GM19452 (cell line): Measurements from ENCODE around the gene SLCO4A1.

Experiments
- ATAC-seq: cut with Tn5 transposase; IDR thresholded peaks from one replicate; pipeline ENCODE4 v1.9.1; 2021; ENCODE audit not compliant: unreplicated experiment

SLCO4A1 gene

DNA sequence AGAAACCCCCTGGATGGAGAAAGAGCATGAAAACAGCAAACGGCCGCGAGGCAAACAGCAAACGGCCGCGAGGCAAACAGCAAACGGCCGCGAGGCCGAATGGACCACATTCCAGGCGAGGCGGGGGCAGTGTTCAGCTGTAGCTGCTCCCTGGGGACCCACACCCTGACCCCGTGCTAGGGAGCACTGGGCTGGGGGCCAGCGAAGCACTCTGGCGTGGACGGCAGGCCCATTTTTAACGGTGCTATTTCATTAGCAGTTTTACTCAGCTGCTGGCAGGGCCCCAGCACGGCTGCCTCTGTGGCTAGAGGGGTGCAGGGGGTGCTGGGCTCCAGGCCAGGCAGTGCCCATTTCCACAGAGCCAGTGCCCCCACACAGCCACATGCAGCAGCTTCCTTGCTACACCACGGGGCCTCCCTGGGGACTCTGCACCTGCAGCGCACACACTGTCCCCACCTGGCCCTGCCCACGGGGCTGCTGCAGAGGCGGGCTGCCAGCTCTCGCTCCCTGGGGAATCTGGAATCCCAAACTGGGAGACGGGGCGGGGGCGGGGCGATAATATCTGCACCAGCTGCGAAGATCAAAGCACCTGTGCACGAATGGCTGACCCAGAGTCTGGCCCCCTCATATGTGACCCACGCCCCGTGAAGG, 35.6 kb upstream of the SLCO4A1 start:
- no peak for ATAC-seq

DNA sequence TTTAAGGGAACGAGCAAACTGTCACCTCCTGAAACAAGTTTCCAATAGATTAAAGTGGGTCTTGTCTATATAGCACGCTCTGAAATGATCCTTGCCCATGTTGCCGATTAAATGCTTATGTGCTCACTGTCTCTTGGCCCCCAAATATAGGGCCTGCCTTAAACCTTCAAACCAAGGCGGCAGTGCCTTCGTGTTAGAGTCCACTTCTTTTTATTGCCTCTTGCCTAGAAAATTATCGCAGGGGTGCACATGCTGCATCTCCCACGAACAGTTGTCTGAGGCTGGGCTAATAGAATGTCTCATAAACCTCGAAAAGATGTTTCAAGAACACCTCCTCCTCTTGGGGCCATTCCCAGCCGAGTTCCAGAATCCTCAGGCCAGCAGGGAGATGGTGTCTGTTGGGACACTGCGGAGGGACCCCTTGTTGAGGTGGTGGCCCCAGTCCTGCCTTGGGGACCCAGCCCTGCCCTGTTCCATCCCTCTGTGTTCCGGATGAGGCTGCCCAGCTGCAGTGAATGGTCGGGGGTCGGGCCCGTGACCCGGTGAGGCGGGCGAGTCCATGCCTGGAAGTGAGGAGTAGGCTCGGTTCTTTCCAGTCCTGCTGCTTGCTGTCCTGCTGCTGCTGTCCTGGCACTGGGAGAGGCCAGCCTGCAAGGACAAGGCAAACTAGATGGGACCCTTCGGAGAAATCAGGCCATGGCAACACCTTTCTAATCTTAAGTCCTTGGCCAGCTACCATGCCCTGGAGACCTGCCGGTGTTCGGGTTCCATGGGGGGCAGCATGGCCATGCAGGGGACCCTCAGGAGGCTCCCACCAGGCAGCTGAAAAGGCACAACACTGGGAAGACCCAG, 34.7 kb upstream of the SLCO4A1 start:
- no peak for ATAC-seq

DNA sequence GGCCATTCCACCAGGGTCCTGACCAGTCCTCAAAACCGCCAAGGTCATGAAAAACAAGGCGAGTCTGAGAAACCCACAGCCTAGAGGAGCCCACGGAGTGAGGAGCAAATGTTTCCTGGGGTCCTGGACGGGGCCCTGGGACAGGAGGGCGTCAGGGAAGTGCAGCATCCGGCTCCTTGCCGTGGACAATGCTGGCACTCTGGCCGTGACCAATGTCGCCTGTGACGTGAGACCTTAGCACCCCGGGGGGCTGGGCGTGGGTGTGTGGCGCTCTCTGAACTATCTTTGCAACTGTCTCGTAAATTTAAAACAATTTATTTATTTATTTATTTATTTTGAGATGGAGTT, 34.1 kb upstream of the SLCO4A1 start:
- no peak for ATAC-seq

DNA sequence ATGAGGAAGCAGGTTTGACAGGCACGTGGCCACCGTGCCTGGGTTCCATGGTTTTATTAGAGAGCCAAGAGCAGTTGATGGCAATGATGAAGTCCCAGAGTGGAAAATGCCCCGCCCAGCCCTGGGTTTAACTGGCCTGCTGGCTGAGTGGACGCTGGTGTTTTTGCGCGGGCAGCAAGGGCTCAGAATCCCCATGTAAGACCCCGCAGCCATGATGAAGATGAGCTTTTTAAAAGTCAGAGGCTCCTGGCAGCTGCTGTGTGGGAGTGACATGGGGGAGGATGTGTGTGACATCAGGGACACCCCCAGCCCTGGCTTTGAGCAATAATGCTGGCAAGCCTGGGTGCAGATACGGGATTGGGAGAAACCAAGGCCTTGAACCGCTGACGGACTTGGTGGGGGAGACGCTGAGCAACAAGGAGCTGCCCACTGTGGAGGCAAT, 33.0 kb upstream of the SLCO4A1 start:
- ATAC-seq, result no peak

DNA sequence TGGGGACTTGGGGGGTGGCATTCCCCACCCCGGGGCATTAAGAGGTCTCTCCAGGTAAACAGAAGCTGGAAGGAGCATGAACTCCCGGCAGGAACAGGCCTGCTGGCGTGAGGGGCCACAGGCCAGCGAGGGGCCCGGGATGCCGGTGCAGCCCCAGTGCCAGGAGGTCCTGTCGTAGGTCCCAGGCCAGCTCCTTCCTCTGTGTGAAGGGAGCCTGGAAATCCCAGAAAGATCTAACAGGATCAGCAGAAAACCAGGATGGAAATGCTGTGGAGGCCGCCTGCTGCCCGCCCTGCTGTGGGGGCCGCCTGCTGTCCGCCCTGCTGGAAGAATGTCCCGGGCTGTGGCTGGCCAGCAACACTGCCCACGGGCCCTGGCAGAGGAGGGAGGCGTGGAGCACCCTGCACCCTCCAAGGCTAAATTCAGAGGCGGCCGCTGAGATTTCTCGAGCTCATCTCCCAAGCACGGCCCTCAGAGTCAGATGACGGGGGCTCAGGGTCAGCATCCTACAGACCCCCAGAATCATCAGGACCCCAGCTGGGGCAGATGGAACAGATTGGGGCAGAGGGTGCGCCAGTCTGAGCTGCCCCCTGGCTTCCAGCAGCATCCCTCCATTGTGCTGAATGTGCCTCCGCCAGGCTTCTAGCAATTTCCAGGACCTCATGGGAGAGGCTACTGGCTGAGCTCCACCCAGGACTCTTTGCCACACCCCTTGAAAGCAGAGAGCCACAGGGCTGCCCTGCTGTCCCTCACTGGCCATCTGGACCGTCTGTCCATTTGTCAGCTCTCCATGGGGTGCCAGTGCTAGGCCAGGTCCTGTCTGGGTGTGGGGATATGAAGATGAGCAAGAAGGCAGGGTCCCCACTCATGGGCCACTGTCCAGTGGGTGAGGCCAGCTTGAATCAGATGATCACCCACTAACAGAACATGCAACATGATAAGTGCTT, 32.2 kb upstream of the SLCO4A1 start:
- no peak for ATAC-seq

DNA sequence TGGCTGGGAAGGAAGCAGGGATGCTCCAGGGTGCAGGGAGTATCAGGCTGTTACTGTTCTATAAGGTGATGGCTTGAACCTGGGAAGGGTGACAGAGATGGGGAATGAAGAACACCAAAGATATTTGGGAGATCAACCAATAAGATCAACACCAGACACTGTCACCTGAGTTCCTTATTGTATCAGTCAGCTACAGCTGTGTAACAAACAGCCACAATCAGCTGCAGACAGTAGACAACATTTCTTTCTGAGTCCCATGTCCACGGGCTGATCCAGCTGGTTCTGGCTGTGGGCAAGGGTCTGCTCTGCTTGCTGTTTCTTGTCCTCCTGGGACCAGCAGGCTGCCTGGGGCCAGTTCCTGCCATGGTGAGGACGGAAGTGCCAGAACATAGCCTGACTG, 31.3 kb upstream of the SLCO4A1 start:
- no peak for ATAC-seq

DNA sequence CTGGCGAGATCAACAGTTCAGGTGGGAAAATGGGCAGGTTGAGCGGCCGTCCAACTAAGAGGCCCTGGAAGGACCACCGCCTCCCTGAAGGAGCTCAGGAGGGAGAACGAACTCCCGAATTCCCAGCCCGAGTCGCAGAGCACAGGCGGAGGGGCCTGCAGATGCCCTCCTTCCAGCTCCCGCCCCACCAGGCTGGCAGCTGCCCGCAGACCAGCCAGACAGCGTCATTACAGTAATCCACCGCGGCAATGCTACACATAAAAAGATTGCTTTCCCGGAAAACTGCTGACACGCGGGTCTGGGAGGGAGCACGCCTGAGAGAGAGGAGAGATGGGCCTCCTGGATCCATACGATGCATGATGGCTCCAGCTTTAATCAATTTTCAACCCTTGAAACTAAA, 30.5 kb upstream of the SLCO4A1 start:
- ATAC-seq, result no peak

DNA sequence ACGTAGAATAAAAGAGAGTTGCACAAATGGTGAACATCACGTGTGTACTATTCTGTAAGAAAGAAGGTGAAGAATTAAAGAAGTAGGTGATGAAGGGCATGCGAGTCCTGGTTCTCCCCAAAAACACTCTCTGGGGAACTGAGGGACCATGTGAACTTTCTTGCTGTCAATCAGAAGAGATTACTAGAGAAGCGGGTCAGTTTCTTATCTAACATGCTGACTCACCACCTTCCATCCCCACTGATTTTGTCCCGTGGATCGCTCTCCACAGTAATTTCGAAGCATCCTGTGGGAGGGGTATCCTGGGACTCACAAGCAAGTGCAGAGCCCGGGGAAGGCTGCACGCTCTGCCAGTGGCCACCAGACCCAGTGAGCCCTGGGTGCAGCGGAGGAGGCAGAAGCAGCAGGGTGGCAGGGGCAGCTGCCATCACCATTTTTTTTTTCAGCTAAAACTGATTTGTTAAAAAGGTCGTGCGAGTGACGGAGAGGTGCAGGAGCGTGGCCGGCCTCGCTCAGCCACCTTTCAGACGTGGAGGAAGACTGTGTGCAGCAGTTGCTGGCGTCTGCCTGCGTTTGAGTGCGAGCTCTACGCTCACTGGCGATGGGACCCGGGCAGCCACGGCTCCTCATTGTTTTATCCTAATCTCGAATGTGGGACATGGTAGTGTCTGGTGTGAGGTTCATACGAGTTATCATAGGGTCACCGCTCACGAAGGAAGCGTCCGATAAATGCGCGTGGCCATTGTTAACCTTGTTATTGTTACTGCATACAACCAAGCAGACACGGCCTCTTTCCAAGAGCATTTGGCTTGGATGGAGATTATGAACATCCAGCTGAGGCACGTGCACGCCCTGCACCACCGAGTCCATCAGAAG, 28.0 kb upstream of the SLCO4A1 start:
- ATAC-seq, result no peak

DNA sequence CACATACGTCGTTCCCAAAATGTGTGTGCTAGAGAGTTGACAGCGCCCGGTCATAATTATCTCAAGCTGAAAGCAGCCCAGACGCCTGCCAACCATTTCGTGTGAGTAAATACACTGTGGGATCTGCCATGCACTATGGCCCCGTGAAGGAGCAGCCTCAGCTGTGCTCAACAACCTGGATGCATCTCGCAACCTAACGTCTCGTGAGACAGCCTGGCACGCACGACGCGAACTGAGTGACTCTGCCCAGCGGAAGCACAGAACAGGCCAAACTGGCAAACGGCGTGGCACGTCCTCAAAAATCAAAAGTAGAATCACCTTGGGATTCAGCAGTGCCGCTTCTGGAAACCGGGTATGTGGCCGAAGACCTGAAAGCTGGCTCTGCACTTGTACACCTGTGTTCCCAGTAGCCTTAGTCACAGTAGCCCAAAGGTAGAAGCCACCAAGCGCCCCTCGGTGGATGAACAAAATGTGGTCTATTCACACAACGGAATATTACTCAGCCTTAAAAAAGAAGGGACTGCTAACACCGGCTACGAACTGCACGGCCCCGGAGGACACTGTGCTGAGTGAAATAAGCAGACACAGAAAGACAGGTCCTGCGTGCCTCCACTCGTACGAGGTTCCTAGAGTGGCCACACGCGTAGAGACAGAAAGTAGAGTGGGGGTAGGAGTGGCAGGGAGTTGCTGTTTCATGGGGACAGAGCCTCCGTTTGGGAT, 27.2 kb upstream of the SLCO4A1 start:
- ATAC-seq, result no peak

DNA sequence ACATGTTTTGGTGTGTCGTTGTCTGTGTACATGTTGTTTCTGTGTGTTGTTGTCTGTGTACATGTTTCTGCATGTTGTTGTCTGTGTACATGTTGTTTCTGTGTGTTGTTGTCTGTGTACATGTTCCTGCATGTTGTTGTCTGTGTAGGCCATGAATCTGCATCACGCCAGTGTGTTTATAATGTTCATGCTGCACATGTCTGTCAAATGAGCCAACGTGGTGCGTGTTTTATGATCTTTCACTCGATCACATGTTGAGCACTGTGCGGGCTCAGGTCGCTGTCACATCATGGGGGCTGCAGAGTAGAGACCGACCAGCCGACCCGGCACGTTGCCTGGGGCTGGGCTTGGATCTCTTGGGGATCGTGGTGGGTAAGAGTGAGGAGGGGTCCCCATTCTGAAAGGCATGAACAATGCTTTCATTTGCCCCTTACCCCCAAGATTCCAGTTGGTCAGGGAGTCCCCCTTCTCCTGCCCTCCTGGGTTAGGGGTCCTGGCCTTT, 26.5 kb upstream of the SLCO4A1 start:
- ATAC-seq, result no peak

DNA sequence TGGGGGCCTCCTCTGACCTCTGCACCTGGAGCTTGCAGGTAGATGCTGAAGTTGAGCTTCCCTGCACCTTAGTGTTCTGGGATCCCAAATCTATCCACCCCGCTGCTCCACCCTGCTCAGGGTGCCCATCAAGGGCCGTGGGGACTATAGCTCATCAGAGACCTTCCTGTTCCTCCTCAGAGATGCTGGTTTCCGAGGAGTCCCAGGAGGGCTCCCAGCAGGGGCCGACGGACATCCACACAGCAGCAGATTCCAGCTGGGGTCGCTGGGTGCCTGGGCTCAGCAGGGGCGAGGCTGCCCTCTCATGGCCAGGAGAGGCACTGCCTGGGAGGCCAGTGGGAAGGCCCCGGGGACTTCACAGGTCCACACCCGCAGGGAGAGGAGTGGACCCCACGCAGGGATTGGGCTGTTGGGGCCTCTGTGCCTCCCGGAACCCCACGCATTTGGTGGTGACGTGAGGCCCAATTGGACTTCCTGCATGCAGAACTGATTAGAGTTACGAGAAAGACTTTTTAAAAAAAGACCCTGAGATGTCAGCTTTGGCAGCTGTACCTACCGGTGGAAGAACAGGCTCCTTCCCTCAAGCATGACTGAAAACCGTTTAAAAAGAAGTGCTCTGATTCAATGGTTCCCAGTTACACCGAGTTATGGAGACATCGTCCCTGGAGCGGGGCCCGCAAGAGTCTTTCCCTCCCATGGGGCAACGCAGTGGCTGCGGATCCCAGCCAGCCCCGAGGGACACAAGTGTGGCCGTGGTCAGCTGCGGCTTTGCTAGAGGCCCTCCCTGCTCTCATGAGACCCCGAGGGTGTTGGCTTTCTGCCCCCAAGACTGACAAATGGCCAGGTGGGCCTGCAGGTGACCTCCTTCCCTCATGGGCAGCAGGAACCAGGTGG, 25.3 kb upstream of the SLCO4A1 start:
- ATAC-seq, result peak; percentile 47

DNA sequence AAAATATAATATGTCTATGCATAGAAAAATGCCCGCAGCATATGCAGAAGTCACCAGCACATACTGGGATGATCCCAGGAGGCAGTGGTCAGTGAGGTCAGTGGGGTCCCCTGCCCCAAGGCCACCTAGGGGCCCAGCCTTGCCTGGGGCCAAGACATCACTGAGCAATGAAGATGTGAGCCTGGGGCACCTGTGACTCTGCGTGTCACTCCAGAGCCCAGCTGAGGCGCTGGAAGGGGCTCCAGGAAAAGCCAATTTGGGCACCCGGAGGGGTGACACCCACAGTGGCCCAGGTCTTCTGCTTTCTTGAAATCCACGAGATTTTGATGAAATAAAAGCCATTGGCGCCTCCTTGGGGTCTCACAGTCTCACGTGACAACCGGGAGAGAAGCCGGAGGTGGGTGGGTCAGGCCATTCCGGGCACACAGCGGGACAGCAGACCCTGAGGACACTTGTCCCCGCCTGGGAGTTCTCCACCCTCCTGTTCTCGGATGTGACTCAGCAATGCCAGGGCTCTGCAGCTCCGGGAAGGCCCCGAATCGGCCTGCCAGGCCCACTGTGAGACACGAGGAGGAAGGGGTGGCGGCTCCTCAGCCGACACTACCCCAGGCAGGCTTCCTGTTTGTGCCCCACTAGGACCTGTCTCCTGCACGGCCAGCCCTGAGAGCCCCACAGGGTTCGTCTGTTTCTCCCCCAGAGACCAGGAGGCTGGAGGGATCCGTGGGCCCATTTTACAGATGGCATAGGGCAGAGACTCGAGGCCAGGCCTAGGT, 24.4 kb upstream of the SLCO4A1 start:
- ATAC-seq, result peak; percentile 48

DNA sequence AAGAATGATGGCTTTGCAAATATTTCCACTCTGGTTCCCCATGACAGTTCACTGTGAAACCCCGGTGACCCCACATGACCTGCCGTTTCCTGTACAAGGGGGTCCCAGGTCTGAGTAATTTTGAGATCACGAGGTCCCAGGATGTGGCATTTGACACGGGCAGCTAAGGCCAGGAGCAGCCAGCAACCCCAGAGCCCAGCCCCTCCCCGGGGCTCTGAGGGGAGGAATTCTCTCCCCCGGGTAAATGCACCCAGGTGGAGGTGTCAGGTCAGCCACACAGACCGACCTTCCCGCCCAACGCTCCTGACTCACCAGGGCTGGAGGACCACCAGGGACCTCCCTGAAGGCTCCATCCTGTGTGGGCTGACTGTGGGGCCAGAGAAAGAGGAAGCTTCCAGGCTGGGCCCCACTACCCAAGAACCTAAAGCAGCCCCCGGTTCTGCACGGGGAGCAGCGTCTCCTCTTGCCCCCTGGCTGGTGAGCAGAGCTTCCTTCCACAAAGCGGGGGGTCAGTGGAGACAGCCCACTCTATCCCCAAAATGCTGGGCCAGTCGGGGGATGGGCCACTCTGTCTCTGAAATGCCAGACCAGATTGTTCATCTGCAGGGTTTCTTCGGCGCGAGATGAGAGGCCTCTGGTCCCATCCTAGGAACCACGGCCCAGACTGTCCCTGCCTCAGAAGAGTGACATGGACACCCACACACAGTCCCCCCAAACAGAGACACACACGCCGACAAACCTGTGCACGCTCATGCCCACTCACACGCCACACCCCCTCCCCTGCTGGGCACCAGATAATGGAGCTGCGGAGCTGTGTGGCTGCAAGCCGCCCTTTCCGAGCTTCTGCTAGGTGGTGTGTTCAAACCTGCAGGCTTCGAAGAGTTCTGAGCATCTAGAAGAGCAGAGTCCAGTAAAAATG, 23.4 kb upstream of the SLCO4A1 start:
- peak; percentile 57 for ATAC-seq

DNA sequence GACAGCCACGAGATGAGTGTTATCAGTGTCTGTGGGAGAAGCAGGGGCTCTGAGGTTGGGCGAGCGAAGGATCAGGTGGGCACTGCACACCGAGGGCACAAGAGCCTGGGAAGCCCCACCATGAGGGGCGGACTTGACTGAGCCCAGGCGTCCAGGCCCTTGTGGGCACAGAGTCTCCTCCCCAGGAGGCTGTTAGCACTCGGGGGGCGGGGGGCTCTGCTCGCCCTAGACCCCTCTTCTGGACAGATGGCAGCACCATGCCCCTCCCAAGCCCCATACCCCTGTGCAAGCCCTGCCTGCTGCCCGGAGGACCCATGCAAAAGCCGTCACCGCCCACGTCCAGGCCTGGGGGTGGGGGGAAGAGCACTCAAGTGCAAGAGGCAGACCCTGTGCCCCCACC, 21.7 kb upstream of the SLCO4A1 start:
- no peak for ATAC-seq

DNA sequence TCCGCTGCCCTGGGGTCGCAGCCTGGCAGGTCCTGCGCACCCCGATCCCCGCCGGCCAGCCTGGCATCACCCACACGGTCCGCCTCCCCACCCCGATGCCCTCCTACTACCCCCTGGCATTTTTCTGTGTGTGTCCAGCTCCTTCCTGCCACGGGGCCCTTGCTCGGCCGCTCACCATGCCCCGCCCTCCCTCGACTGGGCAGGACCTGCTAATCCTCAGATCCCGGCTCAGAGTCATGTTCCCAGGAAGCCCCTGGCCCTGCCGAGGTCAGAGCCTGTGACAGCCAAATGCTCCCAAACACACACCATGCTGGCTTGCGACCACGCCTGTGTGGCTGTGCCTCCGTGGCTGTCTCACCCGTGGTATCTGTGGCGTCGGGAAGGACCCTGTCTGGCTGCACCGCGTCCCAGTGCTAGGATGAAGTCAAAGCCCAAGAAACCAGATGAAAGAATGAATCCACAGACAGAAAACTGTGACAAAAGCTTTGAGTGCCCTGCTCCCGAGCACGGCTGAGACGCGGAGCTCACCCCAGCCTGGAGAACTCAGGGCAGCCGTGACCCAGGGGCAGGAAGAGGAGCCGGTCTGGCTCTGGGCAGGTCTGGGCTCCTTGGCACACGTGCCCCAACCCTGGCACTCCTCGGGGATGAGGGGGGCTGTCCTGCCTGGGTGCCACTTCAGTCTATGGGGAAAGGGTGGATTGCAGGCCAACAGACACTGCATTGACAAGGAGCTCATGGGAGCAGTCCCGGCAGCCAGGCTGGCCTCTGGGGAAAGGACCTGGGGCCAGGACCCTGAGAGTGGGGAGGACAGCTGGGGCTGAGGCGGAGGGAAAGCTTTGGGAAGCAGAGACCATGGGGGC, 20.8 kb upstream of the SLCO4A1 start:
- ATAC-seq, result no peak
